ENCODE results near the gene MEIOSIN. TPM values are rescaled to one million over a fixed set of nuclear protein-coding genes. Genes with fewer than 3 reads are reported as not detected.

The MEIOSIN gene
- total and polyA plus RNA-seq, 2 of the 13 experiments (the other 11 are each of a cell fraction or from before 2014, with no cell fraction given): not detected

- TF ChIP-seq ZNF747 (CRISPR knock-in tag; IDR thresholded peaks at IDR 0.05; ENCODE audit: borderline replicate concordance) (peak; percentile 74; the same call in 1 of the 2 replicates), TAF15 (IDR thresholded peaks at IDR 0.05; ENCODE audit: low read depth, low read length, poor library complexity, severe bottlenecking) (no peak), AGO2 (optimal IDR thresholded peaks at IDR 0.05; ENCODE audit: low read depth, low read length) (no peak), SPEN (CRISPR knock-in tag; IDR thresholded peaks at IDR 0.05; ENCODE audit: low read depth) (peak; percentile 55; the same call in 1 of the 2 replicates), SOX13 (IDR thresholded peaks at IDR 0.05) (no peak), SOX13 (CRISPR knock-in tag; conservative IDR thresholded peaks at IDR 0.05 in 1 of 2, IDR thresholded peaks at IDR 0.05 in 1 of 2) (no peak), ZNF432 (CRISPR knock-in tag; IDR thresholded peaks at IDR 0.05; ENCODE audit: borderline replicate concordance) (no peak), ZNF274 (CRISPR knock-in tag; IDR thresholded peaks at IDR 0.05) (peak; percentile 70; the same call in 1 of the 2 replicates), ZNF512B (CRISPR knock-in tag; IDR thresholded peaks at IDR 0.05; ENCODE audit: borderline replicate concordance) (no peak), ZMAT3 (CRISPR knock-in tag; conservative IDR thresholded peaks at IDR 0.05) (peak; percentile 42; the same call in 1 of the 2 replicates), ATM (IDR thresholded peaks at IDR 0.05; ENCODE audit: borderline replicate concordance) (no peak), ZNF446 (CRISPR knock-in tag; IDR thresholded peaks at IDR 0.05) (peak; percentile 16; the same call in 1 of the 2 replicates), SNAPC4 (CRISPR knock-in tag; IDR thresholded peaks at IDR 0.05) (no peak)
Measured at GRCh38 chr19:45691516-45692186, 41.6 kb upstream of the MEIOSIN start, which contains the start of gene SNRPD2 (continued).

Data from HepG2 (cell line).